ENCODE measurements around the gene TNS1.

GRCh38 chr2:217977840-217978535 lies 24.8 kb downstream of the TNS1 start:
- TF ChIP-seq EZH2 (IDR thresholded peaks at IDR 0.05; ENCODE audit: borderline replicate concordance, insufficient read depth, low read depth, low read length, poor library complexity, severe bottlenecking), result no peak
- no peak for TF ChIP-seq CTCF (IDR thresholded peaks at IDR 0.05)

All from B cell (primary cell).